IPS-18c (cell line): ENCODE results near the gene S100A2.

Experiments
- H3K4me3 ChIP-seq: 2 replicates; pipeline ENCODE4 v1.7.0; 2013; ENCODE audit warnings: low read depth, mild to moderate bottlenecking, low read length, moderate library complexity; ENCODE audit not compliant: insufficient read depth
- H3K9me3 ChIP-seq: one replicate; pipeline ENCODE4 v1.6.1; 2013; ENCODE audit warnings: mild to moderate bottlenecking, low read length, moderate library complexity; ENCODE audit not compliant: control insufficient read depth, insufficient read depth

S100A2 gene

GRCh38 chr1:153541641-153542590 lies 23.7 kb downstream of the S100A2 start:
- H3K9me3 ChIP-seq, result no peaks in the 10 kb centered on the region
- H3K4me3 ChIP-seq, result no peak overlapping the region

- Histone ChIP-seq H3K4me3 (no peak within 1 kb of the TSS), H3K9me3 (no peaks in the 10 kb centered on the region)
These were observed 25.0 kb downstream of the S100A2 start, which contains the start of gene S100A5 for GRCh38 chr1:153540394-153541361. S100A5 (minus strand) TSS chr1:153540934; CDS start chr1:153540191, 743 bp downstream.

- Histone ChIP-seq H3K4me3 (no peak overlapping the region), H3K9me3 (no peaks in the 10 kb centered on the region)
These were observed 26.1 kb downstream of the S100A2 start for GRCh38 chr1:153539395-153540093.

GRCh38 chr1:153538315-153538821 lies 27.3 kb downstream of the S100A2 start:
- H3K9me3 ChIP-seq, result no peaks in the 10 kb centered on the region
- H3K4me3 ChIP-seq, result no peak overlapping the region

GRCh38 chr1:153537376-153537730 lies 28.3 kb downstream of the S100A2 start:
- H3K4me3 ChIP-seq, result no peak overlapping the region
- H3K9me3 ChIP-seq, result no peaks in the 10 kb centered on the region

- 0 out of 2 replicates have a peak overlapping the region, but pooled peaks have one; percentile 32 for H3K4me3 ChIP-seq
- H3K9me3 ChIP-seq, result no peaks in the 10 kb centered on the region
These were observed 28.8 kb downstream of the S100A2 start for GRCh38 chr1:153536671-153537375.

- H3K4me3 ChIP-seq, result peak overlapping the region; percentile 32
- no peaks in the 10 kb centered on the region for H3K9me3 ChIP-seq
These were observed 29.5 kb downstream of the S100A2 start for GRCh38 chr1:153536012-153536670.

GRCh38 chr1:153535242-153536011 lies 30.2 kb downstream of the S100A2 start, which contains the start of gene S100A6:
S100A6 (minus strand) TSS chr1:153535991; CDS start chr1:153535339, 652 bp downstream.
- Histone ChIP-seq H3K9me3 (no peaks in the 10 kb centered on the region), H3K4me3 (peak within 1 kb of the TSS; percentile 32)

GRCh38 chr1:153534925-153535241 lies 30.8 kb downstream of the S100A2 start:
- H3K9me3 ChIP-seq, result no peaks in the 10 kb centered on the region
- no peak overlapping the region for H3K4me3 ChIP-seq

- no peak overlapping the region for H3K4me3 ChIP-seq
- no peaks in the 10 kb centered on the region for H3K9me3 ChIP-seq
These were observed 31.3 kb downstream of the S100A2 start for GRCh38 chr1:153534226-153534924.

- no peaks in the 10 kb centered on the region for H3K9me3 ChIP-seq
- 0 out of 2 replicates have a peak overlapping the region, but pooled peaks have one; percentile 47 for H3K4me3 ChIP-seq
These were observed 31.9 kb downstream of the S100A2 start for GRCh38 chr1:153533689-153534201.

- Histone ChIP-seq H3K9me3 (no peaks in the 10 kb centered on the region), H3K4me3 (peak overlapping the region; percentile 47; the same call in 1 of the 2 replicates)
These were observed 32.7 kb downstream of the S100A2 start for GRCh38 chr1:153532769-153533599.

- no peak overlapping the region; the same call in 1 of the 2 replicates for H3K4me3 ChIP-seq
These were observed 33.5 kb downstream of the S100A2 start for GRCh38 chr1:153532181-153532580.

GRCh38 chr1:153531638-153532037 lies 34.0 kb downstream of the S100A2 start:
- Histone ChIP-seq H3K4me3 (no peak overlapping the region), H3K9me3 (no peaks in the 10 kb centered on the region)

More at GRCh38 chr1:153532181-153532580, 33.5 kb downstream of the S100A2 start:
- H3K9me3 ChIP-seq, result no peaks in the 10 kb centered on the region
